CD4-positive, alpha-beta T cell treated with Interleukin-15 for 4 hours (primary cell): Measurements from ENCODE around the gene EVC.
"Not testable (repeated sequence)": the region's sequence is repeated elsewhere in the genome, so short reads cannot be mapped to it uniquely, and the experiment has no call there.

ENCODE experiments used
- DNase-seq: peaks from one replicate; pipeline ENCODE4 v3.0.0-alpha.2; 2020; ENCODE audit warnings: low spot score

The EVC gene

DNA sequence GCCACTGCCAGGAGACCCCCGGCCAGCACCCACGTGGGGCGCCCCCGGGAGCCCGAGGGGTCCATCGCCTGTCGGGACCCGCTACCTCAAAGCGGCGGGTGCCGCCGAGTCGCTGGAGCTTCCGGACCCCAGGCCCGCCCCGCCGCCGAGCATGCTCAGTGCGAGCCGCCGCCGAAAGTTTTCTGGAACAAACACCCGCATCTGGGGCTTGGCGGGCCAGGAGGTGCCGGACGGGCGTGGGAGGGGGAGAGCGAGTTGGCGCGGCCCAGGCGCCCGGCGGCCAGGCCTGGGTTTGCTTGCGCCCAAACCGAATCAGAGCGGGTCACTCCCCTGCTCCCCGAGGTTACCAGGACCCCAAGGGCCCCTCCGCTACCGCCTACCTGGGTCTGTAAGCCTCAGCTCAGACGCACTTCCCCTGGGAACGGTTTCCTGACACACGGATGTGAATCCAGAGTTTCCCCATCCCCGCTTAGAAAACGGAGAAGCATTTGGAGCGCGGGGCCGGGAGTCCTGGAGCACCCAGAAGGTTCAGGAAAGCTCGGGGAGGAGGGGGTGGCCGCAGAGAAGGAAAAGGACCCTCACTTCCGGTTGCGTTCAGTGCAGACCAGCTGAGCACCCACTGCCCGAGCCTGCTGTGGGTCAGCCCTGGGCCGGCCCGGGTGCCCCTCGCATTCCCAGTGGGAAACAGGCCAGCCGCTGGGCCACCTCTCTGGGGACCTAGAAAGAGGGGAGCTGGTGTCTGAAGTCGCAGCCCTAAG, 2.4 kb upstream of the EVC start, which contains the start of gene EVC2:
Gene EVC2, minus strand, starts transcription at position 111 of the 758 bp plus-strand sequence. Its CDS starts 46 bp downstream, at position 65.
- peak; percentile 6 for DNase-seq

DNA sequence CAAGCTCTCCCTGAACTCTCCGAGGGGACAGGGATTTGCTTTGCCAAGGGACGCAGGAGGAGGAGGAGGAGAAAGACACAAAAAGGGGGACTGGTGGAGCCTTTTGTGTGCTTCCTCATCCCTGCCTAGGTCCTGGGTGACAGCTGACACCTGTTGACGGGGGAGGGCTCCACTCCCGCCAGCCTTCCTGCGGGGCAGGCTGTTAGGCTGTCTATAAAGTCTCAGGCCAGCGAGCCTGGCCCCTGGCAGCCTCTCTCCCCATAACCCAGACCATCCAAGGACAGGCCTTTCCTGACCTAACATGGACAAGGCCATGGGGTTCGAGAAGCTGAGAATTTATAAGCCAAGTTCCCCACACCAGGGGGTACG, 1.8 kb upstream of the EVC start:
- DNase-seq, result no peak

GRCh38 chr4:5710065-5710960, 688 bp upstream of the EVC start:
- DNase-seq, result no peak

GRCh38 chr4:5711479-5712184, 631 bp downstream of the EVC start:
- no peak for DNase-seq

GRCh38 chr4:5712517-5712916, 1.5 kb downstream of the EVC start:
- no peak for DNase-seq

DNA sequence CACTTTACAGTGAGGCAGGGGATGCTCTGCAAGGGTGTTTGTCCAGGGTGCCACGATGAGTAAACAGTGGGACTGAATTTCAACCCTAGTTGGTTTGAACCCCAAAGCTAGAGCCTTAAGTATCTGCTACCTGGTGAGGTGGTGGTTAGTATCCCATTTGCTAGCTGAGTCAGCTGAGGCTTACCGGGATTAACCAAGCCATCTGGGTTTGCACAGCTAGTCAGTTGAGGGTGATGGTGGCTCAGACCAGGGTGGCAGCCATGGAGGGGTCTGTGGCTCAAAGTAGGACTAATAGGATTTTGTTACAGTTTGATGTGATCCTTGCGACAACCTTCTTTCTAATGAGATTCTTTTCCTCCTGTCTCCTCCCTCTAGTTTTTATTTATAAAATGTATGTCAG, 1.9 kb downstream of the EVC start:
- no peak for DNase-seq

DNA sequence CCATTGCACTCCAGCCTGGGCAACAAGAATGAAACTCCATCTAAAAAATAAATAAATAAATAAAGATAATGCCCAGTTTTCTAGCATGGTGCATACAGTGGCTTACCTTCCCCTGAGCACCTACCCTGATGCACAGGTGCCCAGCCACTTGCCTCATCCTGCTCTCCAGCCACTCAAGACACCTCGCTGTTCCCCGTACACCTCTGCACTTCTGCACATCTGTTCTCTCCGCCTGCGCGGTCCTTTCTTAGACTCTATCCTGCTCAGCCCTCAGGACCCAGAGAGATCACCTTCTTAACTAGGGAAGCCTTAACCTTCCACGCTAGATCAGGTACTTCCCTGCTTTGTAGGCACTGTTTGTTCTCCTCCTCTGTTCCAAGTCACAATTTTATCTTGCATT, 2.9 kb downstream of the EVC start:
- no peak for DNase-seq

DNA sequence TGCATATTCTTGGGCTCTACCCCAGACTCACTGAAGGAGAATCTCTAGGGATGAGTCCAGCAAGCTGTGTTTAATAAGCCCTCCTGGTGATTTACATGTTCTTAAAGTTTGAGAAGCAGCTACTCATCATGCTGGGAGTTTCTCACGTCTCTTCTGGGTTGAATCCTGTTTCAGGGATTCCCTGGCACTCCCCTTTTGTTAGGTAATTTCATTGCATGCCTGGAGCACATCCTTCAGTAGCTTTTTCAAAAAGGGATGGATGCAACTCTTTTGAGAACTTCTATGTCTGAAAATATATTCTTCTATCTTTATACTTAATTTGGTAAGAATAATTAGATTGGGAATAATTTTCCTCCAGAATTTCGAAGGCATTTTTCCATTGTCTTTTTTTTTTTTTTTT, 4.4 kb downstream of the EVC start:
- DNase-seq, result no peak

GRCh38 chr4:5716391-5716790, 5.4 kb downstream of the EVC start:
- DNase-seq, result no peak

- no peak for DNase-seq
These were observed 6.6 kb downstream of the EVC start for GRCh38 chr4:5717449-5718158.

- no peak for DNase-seq
These were observed 7.4 kb downstream of the EVC start for GRCh38 chr4:5718411-5718810.

GRCh38 chr4:5719350-5720055, 8.5 kb downstream of the EVC start:
- no peak for DNase-seq

GRCh38 chr4:5720157-5720850, 9.3 kb downstream of the EVC start:
- DNase-seq, result no peak

- DNase-seq, result no peak
These were observed 10.0 kb downstream of the EVC start for GRCh38 chr4:5720980-5721379.

DNA sequence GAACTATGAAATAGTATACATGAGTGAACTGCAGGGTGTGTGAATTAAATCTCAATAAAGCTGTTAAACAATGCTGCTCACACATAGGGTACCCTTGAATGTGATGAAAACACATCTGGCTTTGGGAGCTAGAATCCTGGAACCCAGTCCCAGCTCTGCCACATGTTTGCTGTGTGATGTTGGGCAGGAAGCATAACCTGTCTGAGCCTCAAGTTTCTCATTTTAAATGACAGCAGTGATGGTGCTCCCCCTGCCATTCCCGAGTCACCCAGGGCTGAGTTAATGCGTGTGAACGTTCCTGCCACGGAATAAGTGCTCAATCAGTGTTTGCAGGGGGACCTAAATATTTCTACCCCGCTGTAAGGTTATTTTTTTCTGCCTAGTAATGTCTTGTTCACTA, 10.9 kb downstream of the EVC start:
- DNase-seq, result no peak

GRCh38 chr4:5722328-5722727, 11.3 kb downstream of the EVC start:
- DNase-seq, result no peak

DNA sequence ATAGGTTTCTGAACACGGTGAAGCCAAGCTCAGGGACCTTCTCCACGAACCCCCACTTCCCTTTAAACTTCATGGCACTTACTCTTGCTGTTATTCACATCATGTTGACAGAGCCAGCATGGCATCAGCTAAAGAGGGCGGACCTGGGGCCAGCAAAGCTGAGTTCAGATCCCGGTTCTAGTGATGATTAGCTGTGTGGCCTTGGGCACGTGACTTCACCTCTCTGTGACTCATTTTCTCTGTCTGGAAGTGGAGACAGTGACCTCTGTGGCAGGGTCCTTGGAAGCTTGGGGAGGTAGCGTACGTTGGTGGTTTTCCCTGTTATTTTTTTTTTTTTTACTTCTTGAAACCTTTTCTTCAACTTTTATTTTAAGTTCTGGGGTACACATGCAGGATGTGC, 13.4 kb downstream of the EVC start:
- DNase-seq, result no peak

DNA sequence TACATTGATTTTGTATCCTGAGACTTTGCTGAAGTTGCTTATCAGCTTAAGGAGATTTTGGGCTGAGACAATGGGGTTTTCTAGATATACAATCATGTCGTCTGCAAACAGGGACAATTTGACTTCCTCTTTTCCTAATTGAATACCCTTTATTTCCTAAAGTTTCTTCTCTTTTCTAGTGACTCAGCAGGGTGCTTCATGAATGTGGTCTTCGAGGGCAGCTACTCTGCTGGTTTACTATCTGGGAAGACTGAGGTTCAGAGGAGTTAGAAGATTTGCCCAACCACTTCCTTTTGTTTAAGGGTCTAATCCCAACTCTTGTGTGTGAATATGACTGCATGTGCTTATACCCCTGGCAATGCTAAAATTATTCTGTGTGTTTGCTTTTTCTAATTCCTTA, 17.4 kb downstream of the EVC start:
- DNase-seq, result not testable (repeated sequence)

DNA sequence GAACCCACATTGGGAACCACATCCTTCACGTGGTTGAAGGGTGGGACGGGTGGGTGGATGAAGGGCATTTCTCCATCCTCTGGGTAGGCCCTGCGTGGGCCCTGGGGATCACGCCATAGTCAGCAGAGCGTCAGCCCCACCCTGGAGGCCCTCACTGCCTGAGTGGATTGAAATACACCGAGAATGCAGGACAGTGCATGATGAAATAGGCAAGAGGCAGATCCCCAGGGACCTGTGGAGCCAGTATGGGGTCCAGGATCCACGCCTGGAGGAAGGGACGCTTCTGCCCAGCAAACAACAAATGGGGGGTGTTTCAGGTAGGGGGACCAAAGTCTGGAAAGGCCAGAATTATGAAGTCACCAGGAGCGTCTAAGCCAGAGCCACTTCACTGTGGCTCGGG, 19.4 kb downstream of the EVC start:
- no peak for DNase-seq
